ENCODE measurements around the gene FLT1. TPM values are rescaled to one million over a fixed set of nuclear protein-coding genes. Genes with fewer than 3 reads are reported as not detected.

Gene FLT1
- polyA plus RNA-seq, 2 of the 4 experiments (the other 2 are of a cell fraction), result not detected

GRCh38 chr13:28478127-28478526 lies 16.8 kb downstream of the FLT1 start (continued):
- TF ChIP-seq, protein P1, sequence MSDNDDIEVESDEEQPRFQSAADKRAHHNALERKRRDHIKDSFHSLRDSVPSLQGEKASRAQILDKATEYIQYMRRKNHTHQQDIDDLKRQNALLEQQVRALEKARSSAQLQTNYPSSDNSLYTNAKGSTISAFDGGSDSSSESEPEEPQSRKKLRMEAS (IDR thresholded peaks at IDR 0.05), result no peak

GRCh38 chr13:28477709-28477973 lies 17.3 kb downstream of the FLT1 start:
- H3K4me1 ChIP-seq, result no peaks in the 10 kb centered on the region
- no peaks in the 10 kb centered on the region for H3K9me3 ChIP-seq
- FAIRE-seq (no peak), DNase-seq (ENCODE audit: low read depth in 1 of 2, low spot score in 1 of 2) (no peak), ATAC-seq (no peak)
- no peak overlapping the region for H3K4me3 ChIP-seq
- ChIA-PET POLR2A (no interaction called here), CTCF (no interaction called here)
- WGBS (ENCODE audit: missing lambda C conversion rate), result 24% methylated on average over 3 of the region's 3 CpGs
- no peak overlapping the region for H3K27ac ChIP-seq
- H3K4me2 ChIP-seq, result no peak overlapping the region
- TF ChIP-seq CTCF (IDR thresholded peaks at IDR 0.05) (no peak), FOSL2 (IDR thresholded peaks at IDR 0.05) (no peak), FOSL2 (CRISPR knock-in tag; IDR thresholded peaks at IDR 0.05) (no peak), BHLHE40 (IDR thresholded peaks at IDR 0.05; ENCODE audit: low read depth, low read length) (no peak), RCOR1 (IDR thresholded peaks at IDR 0.05; ENCODE audit: low read depth, low read length) (no peak), BCL3 (IDR thresholded peaks at IDR 0.05) (no peak), RFX5 (IDR thresholded peaks at IDR 0.05) (no peak), HOXA7 (CRISPR knock-in tag; IDR thresholded peaks at IDR 0.05) (no peak), ESRRA (IDR thresholded peaks at IDR 0.05; ENCODE audit: borderline replicate concordance, low read length) (no peak), HMGXB4 (CRISPR knock-in tag; IDR thresholded peaks at IDR 0.05; ENCODE audit: borderline replicate concordance) (no peak), CHD4 (IDR thresholded peaks at IDR 0.05; ENCODE audit: borderline replicate concordance) (no peak)

- no peak for FAIRE-seq
- POLR2A ChIA-PET, result no interaction called here
- H3K27ac ChIP-seq, result no peak overlapping the region
- CTCF ChIA-PET, result interaction anchor here (0.6 to 0.9 kb wide), 2 partner anchors 12 to 890 kb away, joined by 3 to 4 read pairs; no protein-coding TSS in a partner anchor
- H3K4me1 ChIP-seq, result no peaks in the 10 kb centered on the region
- WGBS (ENCODE audit: missing lambda C conversion rate), result 19% methylated on average over 11 of the region's 11 CpGs
- H3K4me2 ChIP-seq, result no peak overlapping the region
- no peak overlapping the region for H3K4me3 ChIP-seq
- TF ChIP-seq HOXA7 (CRISPR knock-in tag; IDR thresholded peaks at IDR 0.05) (no peak), KDM5A (IDR thresholded peaks at IDR 0.05) (no peak), USF2 (IDR thresholded peaks at IDR 0.05) (no peak), HOXB13 (CRISPR knock-in tag; IDR thresholded peaks at IDR 0.05; ENCODE audit: low read depth) (no peak), TFCP2L1 (CRISPR knock-in tag; IDR thresholded peaks at IDR 0.05) (no peak), PHF8 (IDR thresholded peaks at IDR 0.05; ENCODE audit: borderline replicate concordance, low read depth) (no peak), SMC3 (IDR thresholded peaks at IDR 0.05) (no peak), REST (IDR thresholded peaks at IDR 0.05) (no peak), CEBPB (IDR thresholded peaks at IDR 0.05) (no peak), CBX8 (IDR thresholded peaks at IDR 0.05) (no peak), RNF2 (IDR thresholded peaks at IDR 0.05; ENCODE audit: borderline replicate concordance, low read depth) (no peak), POLR2A (IDR thresholded peaks at IDR 0.05; ENCODE audit: low read length) (no peak), MYC (IDR thresholded peaks at IDR 0.05; ENCODE audit: borderline replicate concordance, low read length) (no peak)
- TF ChIP-seq, protein P1 (IDR thresholded peaks at IDR 0.05), result no peak
- DNase-seq (ENCODE audit: low read depth in 1 of 2, low spot score in 1 of 2), result no peak
- no peak for ATAC-seq
- H3K9me3 ChIP-seq, result no peaks in the 10 kb centered on the region
Measured at GRCh38 chr13:28476919-28477708, 17.8 kb downstream of the FLT1 start.

All from A549 (cell line).